RPMI7951 (cell line): ENCODE data around the gene MYL5. TPM values are rescaled to one million over a fixed set of nuclear protein-coding genes. Genes with fewer than 3 reads are reported as not detected.
"Not testable (repeated sequence)": the region's sequence is repeated elsewhere in the genome, so short reads cannot be mapped to it uniquely, and the experiment has no call there.

Experiments used
- DNase-seq: peaks from one replicate; pipeline ENCODE4 v3.0.0-alpha.2; 2012; ENCODE audit warnings: low read depth
- total RNA-seq: library from RNA; depleted of rRNA; stranded (reverse); fragments of >200 nt; shearing (Covaris generic); gene quantifications from 2 replicates; pipeline ENCODE4 v1.2.3, GENCODE V29; 2014; rRNA removed

MYL5 gene
- total RNA-seq, 1 experiment from 2014 or later, result 3.2 TPM

- no peak for DNase-seq
These were observed 51.3 kb downstream of the MYL5 start for GRCh38 chr4:725391-726234.

DNA sequence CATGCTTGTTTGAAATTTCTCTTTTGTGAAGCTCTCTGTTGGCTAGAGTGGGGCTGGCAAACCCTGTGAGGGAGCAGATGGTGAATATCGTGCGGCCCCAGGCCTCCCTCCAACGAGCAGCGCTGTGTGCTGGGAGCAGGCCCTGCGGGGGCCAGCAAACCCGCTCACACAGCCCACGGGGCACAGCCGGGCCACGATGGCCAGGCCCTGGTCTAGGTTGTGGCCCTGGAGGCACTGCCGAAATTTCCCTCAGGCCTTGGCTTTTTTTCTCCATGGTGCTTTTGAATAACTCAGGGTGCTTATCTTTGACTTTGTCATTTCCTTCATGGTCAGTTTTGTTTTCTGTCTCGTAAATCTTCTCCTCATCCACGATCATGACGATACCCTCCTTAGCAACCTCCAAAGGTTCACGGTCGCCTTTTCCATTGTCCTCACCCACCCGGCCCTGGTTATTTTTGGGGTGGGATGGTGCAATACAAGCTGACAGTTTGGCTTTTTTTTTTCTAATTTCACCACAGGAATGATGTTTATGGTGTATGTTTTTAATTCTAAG lies 52.0 kb downstream of the MYL5 start:
- DNase-seq, result no peak

DNA sequence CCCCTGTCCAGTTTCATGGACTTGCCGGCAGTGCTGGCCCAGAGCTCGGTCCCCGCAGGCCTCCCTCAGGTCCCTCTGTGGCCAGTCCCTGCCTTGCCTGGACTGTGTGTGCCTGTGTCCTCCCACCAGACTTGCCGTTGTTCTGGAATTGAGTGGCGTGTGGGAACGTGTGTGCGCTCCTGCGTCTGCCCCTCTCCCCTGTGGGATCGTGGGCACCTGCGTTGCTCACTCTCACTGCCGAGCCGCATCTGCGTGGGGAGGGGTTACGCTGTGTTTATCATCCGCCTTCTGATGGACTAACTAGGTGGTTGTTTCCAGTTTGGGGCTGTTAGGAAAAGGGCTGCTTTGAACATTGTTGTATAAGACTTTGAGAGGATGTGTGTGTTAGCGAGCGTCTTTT lies 52.5 kb downstream of the MYL5 start:
- DNase-seq, result no peak

GRCh38 chr4:727576-727975 lies 53.2 kb downstream of the MYL5 start:
- no peak for DNase-seq

DNA sequence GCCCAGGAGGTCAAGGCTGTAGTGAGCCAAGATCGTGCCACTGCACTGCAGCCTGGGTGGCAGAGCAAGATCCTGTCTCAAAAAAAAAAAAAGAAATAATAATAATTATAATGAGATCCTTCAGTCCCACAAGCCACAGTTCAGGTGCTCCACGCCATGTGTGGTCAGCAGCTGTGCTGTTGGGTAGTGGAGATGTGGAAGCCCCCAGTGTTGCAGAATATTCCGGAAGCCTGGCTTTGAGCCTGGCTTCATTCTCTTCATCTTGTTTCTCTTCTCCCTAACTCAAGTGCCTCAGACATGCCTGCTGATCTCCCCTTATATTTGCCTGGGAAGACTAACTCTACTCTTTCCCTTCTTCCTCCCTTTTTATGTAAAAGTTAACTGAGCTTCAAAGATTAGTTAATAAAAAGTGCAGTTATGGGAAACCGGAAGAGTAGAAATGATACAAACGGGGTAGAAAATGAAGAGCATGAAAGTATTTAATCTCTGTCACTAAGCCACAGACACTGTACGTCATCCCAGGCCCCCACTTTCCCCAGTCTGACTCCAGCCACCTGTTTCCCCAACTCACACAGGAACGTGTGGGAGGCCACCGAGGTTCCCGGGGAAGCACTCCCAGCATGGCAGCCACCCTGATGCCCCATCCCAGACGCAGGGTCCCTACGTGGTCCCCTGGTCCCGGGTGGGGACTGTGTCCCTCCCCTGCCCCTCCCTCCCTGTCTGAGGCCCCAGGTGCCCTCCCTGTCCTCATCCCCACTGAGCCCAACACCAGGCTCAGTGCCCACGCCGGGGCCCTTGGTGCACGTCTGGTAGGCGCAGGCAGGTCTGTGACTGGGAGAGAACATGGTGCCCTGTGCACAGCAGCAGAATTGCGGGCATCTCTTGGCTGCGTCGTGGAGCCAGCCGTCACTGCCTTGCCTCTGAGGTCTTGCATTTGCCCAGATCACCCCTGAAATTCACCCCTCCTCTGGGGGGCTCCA lies 55.3 kb downstream of the MYL5 start:
- no peak for DNase-seq

DNA sequence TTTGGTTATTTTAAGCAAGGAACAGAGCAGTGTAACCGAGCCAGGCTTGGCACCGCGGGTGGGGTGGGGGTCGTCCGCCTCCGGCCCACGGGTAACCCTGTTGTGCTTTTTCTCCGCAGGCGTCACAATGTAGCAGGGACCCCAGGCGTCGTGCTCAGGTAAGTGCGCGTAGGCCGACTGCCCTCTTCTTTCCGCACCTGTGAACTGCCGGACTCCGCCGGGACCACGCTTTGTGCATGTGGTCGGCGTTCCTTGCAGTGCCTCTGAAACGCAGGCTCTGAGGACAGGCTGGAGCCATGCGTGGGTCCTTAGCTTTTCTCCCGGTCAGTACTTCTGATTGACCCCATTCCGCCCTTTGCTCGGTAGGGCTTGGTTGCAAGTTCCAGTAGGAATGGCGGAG lies 56.2 kb downstream of the MYL5 start:
- DNase-seq, result no peak

- DNase-seq, result not testable (repeated sequence)
These were observed 56.9 kb downstream of the MYL5 start for GRCh38 chr4:730946-731904.

Other genes with a start within 250 kb of the MYL5 start
- 9.5 and 13.8 TPM in 2 replicates for gene ZNF721, start 175.4 kb upstream of the MYL5 start, total RNA-seq
- 16.1 and 22.9 TPM in 2 replicates for gene PIGG, start 175.3 kb upstream of the MYL5 start, total RNA-seq
- gene TMEM271, start 98.2 kb upstream of the MYL5 start, total RNA-seq, result not detected in 2 replicates
- not detected in 2 replicates for gene PDE6B, start 49.0 kb upstream of the MYL5 start, total RNA-seq
- 217 and 228 TPM in 2 replicates for gene ATP5ME, start 266 bp upstream of the MYL5 start, total RNA-seq
- not detected in 2 replicates for gene SLC49A3, start 14.6 kb downstream of the MYL5 start, total RNA-seq
- 16.3 and 18.7 TPM in 2 replicates for gene PCGF3, start 31.3 kb downstream of the MYL5 start, total RNA-seq
- not detected in 2 replicates for gene CPLX1, start 151.6 kb downstream of the MYL5 start, total RNA-seq